ENCODE results near the gene SANBR.
"Not testable (repeated sequence)": the region's sequence is repeated elsewhere in the genome, so short reads cannot be mapped to it uniquely, and the experiment has no call there.

The SANBR gene

DNA sequence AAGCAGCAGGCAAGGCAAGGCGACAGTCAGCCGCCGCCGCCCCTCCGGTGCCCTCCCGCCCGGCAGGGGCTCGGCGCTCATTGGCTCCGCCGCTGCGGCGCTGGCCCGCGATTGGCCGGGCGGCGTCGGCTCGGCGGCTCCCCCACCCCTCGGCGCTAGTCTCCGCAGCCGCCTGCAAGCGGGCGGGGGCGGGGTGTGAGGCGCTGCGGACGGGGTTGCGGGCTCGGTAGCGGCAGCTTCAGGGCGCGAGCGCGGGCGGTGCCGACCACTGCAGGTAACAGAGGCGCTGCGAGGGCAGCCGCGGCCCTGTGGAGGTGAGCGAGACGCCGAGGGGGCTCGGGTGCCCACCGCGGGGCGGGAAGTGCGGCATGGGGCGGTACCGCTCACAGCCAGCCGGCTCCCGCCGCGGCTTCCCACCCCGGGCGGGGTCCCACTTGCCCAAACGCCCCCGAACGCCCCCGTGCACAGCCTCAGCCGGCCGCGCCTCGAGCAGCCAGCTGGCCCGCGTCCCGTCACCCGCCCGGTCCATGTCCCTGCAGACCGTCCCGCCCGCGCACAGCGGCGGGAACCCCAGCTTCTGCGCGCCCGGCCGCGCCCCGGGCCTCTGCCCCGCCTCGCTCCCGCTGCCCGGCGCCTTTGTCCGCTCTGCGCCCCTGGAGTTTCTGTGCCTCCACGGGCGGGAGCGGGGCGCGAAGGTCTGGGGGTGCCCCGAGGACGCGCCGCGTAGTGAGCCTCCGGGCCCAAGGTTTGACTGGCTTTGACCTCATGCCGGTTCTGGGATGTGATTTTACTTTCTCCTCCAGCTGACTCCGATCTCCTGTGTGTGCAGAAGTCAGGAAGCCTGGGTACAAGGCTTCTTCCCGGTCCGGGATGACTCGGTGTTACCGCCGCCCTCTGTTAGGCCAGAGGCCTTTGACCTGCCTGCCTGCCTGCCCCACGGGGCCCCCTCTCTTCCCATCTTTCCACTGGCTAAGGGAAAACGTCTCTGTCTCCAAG lies at the start of gene SANBR:
SANBR (plus strand) TSS at position 158 of the 996 bp plus-strand sequence. CDS start 4,480 bp downstream, outside the sequence.
- DNase-seq = peak; percentile 85

DNA sequence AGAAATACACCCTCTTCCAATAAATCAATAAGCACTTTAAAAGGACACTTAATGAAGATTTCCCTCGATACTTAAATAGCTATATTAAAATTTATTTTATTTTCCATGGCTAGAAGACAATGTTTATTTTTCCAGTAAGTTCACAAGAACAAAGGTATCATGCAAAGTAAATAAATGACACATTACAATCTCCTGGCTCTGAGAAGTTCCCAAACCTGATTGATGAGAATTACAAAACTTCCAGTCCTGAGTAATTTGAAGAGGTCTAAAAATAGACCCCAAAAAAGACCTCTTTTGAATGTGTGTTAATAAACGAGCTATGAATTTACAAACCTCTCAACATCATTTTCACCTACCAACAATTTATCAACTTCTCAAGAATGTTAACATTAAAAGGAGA lies 49.7 kb upstream of the SANBR start:
- no peak for DNase-seq

DNA sequence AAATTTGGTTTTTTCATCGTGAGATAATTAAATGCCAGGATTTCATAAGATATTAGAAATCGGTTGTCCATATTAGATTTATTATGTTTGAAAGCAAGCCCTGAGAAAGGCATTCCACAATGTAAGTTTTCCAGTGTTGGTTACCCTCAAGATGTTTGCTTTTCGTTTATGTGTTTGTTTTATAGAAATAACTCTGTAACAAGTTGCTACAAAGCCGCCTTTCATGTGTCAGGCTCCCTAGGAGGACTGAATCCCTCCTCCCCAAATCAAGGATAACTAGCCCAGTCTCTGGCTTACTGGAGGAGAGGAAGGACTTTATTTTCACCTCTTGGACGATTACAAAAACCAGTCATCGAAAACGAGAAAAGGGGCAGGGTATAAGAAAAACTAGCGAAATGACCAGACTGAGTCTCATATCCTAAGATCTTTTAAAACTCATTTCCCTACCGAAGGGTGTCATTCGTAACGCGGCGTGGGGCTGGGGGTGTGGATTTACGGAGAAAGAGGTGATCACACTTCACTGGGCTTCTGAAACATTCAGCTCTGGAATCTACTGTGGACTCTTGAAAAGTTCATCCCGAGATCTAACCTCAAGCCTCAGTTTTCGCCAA lies 49.2 kb upstream of the SANBR start:
- no peak for DNase-seq

DNA sequence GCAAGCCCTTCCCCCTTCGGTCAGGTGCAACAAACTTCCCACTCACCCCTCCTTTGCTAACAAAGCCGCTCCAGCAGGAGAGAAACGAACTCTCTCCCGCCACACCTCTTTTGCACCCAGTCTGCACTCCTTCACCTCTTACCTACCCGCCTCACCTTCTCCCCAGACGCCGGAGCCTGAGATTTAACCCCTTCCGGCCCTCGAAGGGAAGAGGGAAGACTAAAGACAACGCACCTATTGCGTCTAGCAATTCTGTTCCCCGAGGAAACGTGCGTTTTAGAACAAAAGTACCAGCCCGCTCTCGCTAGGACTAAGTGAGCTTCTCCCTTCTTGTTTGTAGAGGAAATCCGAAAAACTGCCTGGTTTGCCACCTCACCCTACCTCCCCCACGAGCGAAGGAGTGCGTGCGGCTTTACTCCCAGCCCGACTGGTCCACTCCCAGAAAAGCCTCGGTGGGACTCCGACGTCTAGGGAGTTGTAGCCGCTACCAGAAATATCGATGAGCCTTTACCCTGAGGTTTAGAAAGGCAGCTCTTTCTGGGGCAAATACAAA lies 48.6 kb upstream of the SANBR start:
- DNase-seq = peak; percentile 72

DNA sequence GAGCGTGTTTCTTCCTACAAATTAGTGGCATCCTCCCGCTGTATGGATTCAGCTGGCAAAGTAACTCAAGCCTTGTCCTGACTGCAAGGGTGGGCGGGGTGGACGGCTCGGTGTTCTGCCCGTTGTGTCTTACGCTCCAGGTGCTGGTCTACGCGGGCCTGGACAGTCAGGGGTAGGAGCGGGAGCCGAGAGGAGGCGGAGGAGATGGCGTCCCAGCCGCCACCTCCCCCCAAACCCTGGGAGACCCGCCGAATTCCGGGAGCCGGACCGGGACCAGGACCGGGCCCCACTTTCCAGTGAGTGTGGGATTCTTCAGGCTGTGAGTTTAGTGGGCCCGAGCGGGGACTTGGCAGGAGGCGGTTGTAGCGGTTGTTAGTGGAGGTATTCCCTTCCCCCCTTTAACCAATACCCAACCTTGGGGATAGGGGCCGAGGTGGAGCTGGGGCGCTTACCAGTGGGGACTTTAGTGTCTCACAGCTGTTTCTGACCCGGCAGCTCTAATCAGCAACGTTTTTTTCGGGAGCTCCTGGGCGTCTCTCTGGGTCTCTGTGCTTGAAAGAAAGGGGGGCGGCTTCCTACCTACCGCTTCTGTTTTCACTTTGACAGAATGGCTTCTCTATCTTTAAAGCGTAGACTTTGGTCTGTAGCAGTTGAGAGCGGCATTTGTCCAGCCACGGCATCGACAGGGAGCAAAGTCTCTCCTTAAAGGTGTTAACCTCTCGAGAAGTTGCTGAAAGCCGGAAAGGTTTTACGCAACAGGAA lies 47.9 kb upstream of the SANBR start, which contains the start of the genes PEX13 and PUS10:
PEX13 (plus strand) TSS at position 165 of the 762 bp plus-strand sequence; CDS start at position 205, 40 bp downstream.
PUS10 (minus strand) TSS at position 700 of the 762 bp plus-strand sequence. CDS start 6,365 bp downstream, outside the sequence.
- peak; percentile 61 for DNase-seq

DNA sequence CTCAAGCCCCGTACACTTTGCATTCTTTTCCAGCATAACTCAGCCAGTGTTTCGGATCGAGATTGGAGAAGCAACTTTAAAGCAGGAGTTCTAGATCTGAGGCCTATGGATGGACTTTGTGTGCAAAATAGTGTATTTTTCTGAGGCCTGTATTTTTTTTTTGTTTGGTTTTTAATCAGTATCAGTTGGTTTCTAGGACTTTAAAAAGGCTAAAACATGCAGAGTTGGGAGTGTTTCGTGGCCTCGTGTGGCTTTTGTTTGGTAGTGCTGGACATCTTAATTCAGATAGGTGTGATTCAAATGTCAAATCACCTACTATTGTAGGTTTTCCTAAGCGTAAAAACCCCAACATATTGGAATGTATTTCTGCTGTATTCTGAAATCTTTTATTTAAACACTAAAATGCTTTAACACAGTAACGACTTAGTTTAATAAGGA lies 47.3 kb upstream of the SANBR start:
- DNase-seq = no peak

DNA sequence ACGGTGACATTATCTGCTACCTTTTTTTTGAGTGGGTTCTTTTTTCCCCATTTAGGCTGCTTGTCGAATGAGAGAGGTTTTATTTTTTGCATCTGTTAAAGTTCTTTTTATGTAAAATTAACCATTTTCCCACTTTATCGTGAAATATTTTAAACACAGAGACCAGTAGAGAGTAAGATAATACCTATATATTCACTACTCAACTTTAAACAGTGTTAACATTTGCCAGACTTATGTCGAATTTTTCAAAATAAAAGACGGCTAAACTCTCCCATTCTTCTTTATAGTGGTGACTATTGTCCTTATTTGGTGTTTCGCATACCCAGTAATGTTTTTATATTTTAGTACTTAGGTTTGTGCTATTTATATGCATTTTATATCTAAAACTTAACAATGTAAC lies 46.9 kb upstream of the SANBR start:
- DNase-seq = no peak

DNA sequence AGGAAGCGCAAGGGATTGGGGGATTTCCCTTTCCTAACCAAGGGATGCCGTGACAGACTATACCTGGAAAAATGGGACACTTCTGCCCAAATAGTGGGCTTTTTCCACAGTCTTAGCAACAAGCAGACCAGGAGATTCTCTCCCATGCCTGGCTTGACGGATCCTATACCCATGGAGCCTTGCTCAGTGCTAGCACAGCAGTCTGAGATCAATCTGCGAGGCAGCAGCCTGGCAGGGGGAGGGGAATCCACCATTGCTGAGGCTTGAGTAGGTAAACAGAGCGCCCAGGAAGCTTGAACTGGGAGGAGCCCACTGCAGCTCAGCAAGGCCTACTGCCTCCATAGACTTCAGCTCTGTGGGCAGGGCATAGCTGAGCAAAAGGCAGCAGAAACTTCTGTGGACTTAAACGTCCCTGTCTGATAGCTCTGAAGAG lies 44.4 kb upstream of the SANBR start:
- DNase-seq = no peak

DNA sequence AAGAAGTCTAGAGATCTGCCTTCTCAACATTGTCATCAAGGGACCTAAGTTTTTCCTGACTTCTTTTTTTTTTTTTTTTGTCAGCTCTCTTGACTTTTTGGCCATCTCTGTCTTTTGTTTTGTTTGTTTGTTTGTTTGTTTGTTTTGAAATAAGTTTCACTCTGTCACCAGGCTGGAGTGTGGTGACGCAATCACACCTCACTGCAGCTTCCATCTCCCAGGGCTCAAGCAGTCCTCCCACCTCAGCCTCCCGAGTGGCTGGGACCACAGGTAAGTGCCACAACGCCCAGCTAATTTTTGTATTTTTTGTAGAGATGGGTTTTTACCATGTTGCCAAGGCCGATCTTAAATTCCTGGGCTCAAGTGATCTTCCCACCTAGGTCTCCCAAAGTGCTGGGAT lies 42.0 kb upstream of the SANBR start:
- DNase-seq = no peak

DNA sequence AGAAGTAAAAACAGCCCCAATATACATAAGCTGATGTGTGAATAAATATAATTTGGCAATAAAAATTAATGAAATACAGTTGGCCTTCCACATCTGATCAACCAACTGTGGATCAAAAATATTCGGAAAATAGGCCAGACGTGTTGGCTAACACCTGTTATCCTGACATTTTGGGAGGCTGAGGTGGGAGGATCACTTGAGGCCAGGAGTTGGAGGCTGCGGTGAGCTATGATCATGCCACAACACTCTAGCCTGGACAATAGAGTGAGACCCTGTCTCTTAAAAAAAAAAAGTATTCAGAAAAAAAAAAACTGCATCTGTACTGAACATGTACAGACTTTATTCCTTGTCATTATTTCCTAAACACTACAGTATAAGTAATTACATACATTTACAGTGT lies 36.1 kb upstream of the SANBR start:
- DNase-seq = no peak

DNA sequence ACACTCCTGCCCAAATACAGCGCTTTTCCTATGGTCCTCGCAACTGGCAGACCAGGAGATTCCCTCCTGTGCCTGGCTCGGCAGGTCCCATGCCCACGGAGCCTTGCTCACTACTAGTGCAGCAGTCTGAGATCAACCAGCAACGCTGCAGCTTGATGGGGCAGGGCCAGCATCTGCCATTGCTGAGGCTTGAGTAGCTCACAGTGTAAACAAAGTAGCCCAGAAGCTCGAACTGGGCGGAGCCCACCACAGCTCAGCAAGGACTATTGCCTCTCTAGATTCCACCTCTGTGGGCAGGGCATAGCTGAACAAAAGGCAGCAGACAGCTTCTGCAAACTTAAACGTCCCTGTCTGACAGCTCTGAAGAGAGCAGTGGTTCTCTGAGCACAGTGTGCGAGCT lies 31.1 kb upstream of the SANBR start:
- not testable (repeated sequence) for DNase-seq

DNA sequence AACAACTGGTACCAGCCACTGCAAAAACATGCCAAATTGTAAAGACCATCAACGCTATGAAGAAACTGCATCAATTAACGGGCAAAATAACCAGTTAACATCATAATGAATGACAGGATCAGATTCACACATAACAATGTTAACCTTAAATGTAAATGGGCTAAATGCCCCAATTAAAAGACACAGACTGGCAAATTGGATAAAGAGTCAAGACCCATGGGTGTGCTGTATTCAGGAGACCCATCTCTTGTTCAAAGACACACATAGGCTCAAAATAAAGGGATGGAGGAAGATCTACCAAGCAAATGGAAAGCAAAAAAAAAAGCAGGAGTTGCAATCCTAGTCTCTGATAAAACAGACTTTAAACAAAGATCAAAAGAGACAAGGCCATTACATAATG lies 29.0 kb upstream of the SANBR start:
- not testable (repeated sequence) for DNase-seq

DNA sequence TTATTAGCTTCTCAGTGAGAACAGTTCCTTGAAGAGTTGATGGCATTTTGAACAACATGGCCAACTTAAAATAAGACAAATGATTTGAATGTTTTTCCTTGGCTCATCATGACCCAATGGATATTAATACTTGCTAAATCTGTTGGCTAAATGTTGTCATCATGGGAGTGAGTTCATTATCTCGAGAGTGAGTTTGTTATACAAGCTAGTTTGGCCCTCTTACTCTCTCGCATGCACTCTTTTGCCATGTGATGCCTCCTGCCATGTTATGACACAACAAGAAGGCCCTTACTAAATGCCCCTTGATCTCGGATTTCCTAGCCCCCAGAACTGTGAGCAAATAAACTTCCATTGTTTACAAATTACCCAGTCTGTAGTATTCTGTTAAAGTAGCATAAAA lies 22.9 kb upstream of the SANBR start:
- DNase-seq = no peak

DNA sequence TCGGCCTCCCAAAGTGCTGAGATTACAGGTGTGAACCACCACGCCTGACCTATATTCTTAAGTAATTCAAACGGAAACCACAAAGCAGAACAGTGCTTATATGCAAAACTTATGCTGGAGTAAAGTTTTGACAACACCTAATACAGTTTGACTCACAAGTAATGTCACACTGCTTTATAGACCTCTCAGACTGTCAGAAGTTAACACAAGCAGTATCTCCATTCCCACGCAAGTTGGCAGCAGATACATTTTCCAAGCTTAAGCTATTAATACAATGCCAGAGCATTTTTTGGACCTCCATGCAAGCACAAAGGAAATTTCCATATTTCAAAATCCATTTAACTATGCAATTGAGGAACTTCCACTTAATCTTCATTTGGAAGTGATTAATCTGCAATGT lies 21.0 kb upstream of the SANBR start:
- DNase-seq = no peak

DNA sequence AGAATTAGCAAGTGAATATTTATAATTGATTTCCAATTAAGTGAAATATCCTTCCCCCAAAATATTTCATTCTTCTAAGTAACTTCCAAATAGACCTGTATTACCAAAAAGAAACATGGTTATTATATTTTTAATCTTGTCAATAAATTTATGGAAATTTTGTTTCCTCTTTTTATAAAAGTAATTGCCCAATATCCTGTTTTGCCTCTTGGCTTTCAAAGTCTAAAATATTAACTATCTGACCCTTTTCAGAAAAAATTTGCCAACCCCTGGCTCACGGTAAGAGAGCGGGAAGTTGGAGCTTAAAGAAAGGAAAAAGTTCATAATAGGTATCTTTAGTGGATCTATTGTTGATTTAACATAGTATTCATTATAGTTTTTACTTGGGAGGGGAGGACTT lies 20.4 kb upstream of the SANBR start:
- no peak for DNase-seq

DNA sequence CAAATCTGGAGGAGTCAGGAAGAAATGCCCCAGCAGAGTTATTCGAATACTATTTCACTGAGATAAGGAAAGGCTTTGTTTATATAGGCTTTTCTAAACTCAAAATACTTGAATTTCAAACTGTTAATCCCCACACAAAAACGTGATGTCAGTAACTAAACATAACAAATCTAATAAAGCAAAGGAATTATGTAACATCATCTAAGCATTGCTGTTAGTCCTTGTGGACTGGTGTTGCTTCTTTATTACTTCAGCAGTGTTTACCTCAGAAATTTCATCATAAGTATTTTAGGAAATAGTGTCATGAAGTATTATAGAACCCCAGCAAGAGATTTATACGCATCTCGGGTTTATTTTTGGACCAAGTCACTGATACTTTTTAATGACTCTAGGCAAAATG lies 19.7 kb upstream of the SANBR start:
- no peak for DNase-seq

DNA sequence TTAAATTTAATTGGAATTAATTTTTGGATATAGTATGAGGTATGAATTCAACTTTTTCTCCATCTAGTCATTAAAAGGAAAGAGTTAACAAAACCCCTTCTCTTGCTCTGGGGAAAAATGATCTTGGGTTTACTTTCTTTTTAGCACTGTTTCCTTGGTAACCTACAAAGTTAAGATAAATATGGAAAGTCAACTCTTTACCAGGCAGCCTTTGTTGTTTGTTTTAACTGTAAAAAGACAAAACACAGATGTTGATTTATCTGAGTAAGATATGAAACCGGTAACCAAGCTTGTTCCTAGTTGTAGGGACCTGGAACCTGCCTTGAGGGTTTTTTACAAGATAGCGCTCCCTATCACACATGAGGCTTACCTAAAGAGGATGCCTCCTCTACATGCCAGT lies 10.1 kb upstream of the SANBR start:
- no peak for DNase-seq

DNA sequence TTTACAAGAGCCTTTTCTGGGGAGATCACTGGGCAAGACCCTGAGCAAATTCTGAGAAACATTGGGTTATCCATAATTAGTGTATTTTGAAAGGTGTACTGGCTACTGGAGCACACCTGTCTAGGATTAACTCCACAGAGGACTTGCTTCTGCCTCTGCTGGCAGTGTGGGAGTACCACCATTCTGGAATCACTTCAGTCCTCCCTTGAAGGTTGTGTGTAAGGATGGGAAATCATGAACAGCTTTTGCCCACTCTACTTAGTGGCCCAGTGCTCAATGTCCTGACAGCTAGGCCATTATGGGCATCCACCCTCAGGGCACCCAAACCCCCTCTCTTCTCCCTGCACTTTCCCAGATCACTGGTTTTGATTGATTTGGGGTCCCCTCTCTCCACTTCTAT lies 8.1 kb upstream of the SANBR start:
- DNase-seq = no peak

DNA sequence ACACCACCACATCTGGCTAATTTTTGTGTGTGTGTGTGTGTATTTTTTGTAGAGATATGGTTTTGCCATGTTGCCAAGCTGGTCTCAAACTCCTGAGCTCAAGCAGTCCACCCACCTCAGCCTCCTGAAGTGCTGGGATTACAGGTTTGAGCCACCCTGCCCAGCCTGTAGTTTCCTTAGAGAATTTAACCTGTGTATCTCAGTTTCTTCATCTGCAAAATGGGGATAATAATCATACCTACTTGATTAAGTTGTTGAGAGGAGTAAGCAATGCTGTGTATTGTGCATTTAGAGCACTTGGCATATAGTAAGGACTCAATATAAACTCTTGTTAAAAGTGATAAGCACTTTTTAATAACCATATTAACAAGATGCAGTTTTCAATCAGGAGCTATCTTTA lies 6.3 kb upstream of the SANBR start:
- no peak for DNase-seq

DNA sequence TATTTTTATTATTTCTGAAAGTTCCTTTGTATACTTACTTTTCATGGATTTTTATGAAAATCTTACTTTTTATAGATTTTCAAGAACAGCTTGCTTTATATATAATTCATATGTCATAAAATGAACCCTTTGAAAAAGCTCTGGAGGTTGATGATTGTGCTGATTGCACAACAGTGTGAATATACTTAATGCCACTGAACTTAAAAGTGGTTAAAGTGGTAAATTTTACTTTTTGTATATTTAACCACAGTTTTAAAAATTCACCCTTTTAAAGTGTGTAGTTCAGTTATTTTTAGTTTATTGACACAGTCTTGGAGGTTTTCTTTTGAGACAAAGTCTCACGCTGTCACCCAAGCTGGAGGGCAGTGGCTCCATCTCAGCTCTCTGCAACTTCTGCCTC lies 8.4 kb downstream of the SANBR start:
- no peak for DNase-seq

DNA sequence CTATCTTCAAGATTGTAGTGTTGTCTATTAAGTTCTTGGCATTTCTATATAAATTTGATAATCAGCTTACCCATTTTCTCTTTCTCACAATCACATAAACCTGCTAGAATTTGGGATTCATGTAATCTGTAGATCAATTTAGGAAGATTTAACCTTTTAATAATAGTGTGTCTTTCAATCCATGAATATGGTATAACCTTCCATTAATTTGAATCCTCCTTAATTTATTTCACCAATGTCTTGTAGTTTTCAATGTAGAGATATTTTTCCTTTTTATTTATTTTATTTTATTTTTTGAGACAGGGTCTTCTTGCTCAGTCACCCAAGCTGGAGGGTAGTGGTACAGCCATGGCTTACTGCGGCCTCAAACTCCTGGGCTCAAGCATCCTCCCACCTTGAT lies 20.2 kb downstream of the SANBR start:
- DNase-seq = no peak

DNA sequence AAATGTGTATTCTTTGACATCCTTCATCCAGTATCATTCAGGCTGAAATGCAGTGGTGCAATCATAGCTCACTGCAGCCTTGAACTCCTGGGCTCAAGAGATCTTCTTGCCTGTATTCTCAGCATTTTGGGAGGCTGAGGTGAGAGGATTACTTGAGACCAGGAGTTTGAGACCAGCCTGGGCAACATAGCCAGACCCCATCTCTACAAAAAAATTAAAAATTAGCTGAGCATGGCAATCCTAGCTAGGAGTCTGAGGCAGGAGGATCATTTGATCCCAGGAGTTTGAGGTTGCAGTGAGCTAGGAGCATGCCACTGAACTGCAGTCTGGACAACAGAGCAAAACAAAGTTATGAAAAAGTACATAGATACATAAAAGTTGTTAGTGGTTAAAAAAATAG lies 24.1 kb downstream of the SANBR start:
- no peak for DNase-seq

DNA sequence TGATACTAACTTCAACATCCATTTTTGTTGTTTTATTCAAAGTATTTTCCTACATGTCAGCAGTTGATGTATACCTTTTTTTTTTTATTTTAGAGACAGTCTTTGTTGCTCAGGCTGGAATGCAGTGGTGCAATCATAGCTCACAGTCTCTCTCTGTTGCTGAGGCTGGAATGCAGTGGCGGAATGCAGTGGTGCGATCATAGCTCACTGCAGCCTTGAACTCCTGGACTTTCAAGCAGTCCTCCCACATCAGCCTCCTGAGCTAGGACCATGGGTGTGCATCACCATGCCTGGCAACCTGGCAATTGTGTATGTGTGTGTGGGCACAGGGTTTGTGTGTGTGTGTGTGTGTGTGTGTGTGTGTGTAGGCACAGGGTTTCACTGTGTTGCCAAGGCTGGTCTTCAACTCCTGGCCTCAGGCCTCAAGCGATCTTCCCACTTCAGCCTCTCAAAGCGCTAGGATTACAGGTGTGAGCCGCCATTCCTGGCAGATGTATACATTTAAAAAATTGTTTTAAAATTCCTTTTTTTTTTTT lies 24.8 kb downstream of the SANBR start:
- no peak for DNase-seq
